Left ventricle myocardium superior (tissue), 1 donor: ENCODE data around the gene FXN. TPM values are rescaled to one million over a fixed set of nuclear protein-coding genes. Genes with fewer than 3 reads are reported as not detected.

Experiments
- ATAC-seq: fragments of 200-7000 bp; cut with Tn5 transposase; one replicate; pipeline ENCODE4 v1.9.1; 2020; ENCODE audit warnings: mild to moderate bottlenecking, moderate library complexity
- DNase-seq: peaks from one replicate; pipeline ENCODE4 v3.0.0-alpha.2; 2020
- intact Hi-C: fragments of 100-400 bp; cut with micrococcal nuclease; formaldehyde crosslinking; loops from one replicate; pipeline ENCODE4 v1.11.0; 2022
- total RNA-seq: library from RNA; stranded (reverse); fragmentation: NEBNext Ultra II Directional; extraction: Animal tissue kit (Norgen Biotek cat#: 25700); gene quantifications from one replicate; pipeline ENCODE4 v1.2.1, GENCODE V29; 2021
- donor health status: DM: no; HTN: yes; CAD: no; lungs with severe emphysema.

The FXN gene
- total RNA-seq, 1 donor from 2014 or later, result 35.8 TPM

- ATAC-seq, result peak; percentile 79
- peak; percentile 68 for DNase-seq
- intact Hi-C loops, result no loop called here
These were observed 85.9 kb downstream of the FXN start for GRCh38 chr9:69121155-69122081.

- DNase-seq, result peak; percentile 84
- intact Hi-C loops, result no loop called here
- ATAC-seq, result peak; percentile 85
These were observed 86.6 kb downstream of the FXN start for GRCh38 chr9:69122082-69122548.

- ATAC-seq (peak; percentile 5), DNase-seq (no peak)
- intact Hi-C loops, result no loop called here
These were observed 87.1 kb downstream of the FXN start for GRCh38 chr9:69122549-69123141.

GRCh38 chr9:69130456-69131441 lies 95.2 kb downstream of the FXN start:
- ATAC-seq, result peak; percentile 86
- intact Hi-C loops, result no loop called here
- DNase-seq, result no peak

GRCh38 chr9:69131682-69132081 lies 96.1 kb downstream of the FXN start:
- ATAC-seq, result peak; percentile 60
- no peak for DNase-seq
- intact Hi-C loops, result no loop called here

GRCh38 chr9:69132361-69132760 lies 96.8 kb downstream of the FXN start:
- intact Hi-C loops, result no loop called here
- ATAC-seq (no peak), DNase-seq (no peak)

- no peak for DNase-seq
These were observed 98.9 kb downstream of the FXN start for GRCh38 chr9:69134412-69134811.

GRCh38 chr9:69136185-69136584 lies 100.6 kb downstream of the FXN start:
- intact Hi-C loops, result no loop called here
- ATAC-seq (no peak), DNase-seq (no peak)

More at GRCh38 chr9:69134412-69134811, 98.9 kb downstream of the FXN start:
- intact Hi-C loops, result no loop called here
- no peak for ATAC-seq

GRCh38 chr9:69136779-69137178 lies 101.2 kb downstream of the FXN start:
- no peak for DNase-seq
- intact Hi-C loops, result no loop called here
- ATAC-seq, result no peak

- DNase-seq (no peak), ATAC-seq (no peak)
- intact Hi-C loops, result no loop called here
These were observed 101.8 kb downstream of the FXN start for GRCh38 chr9:69137311-69137710.

GRCh38 chr9:69139596-69139995 lies 104.0 kb downstream of the FXN start:
- ATAC-seq (peak; percentile 32), DNase-seq (no peak)
- intact Hi-C loops, result no loop called here

GRCh38 chr9:69140123-69140735 lies 104.7 kb downstream of the FXN start:
- ATAC-seq, result peak; percentile 85
- intact Hi-C loops, result no loop called here
- no peak for DNase-seq

GRCh38 chr9:69141851-69142250 lies 106.3 kb downstream of the FXN start:
- intact Hi-C loops, result no loop called here
- DNase-seq (no peak), ATAC-seq (no peak)

GRCh38 chr9:69143291-69143690 lies 107.7 kb downstream of the FXN start:
- no peak for DNase-seq
- no peak for ATAC-seq
- intact Hi-C loops, result no loop called here

GRCh38 chr9:69145144-69145715 lies 109.7 kb downstream of the FXN start:
- intact Hi-C loops, result no loop called here
- ATAC-seq (no peak), DNase-seq (no peak)

GRCh38 chr9:69147041-69147834 lies 111.7 kb downstream of the FXN start:
- intact Hi-C loops, result no loop called here
- DNase-seq (no peak), ATAC-seq (no peak)

- intact Hi-C loops, result no loop called here
- ATAC-seq (peak; percentile 73), DNase-seq (no peak)
These were observed 113.8 kb downstream of the FXN start for GRCh38 chr9:69149321-69149807.
